ENCODE measurements around the gene CYP2J2. TPM values are rescaled to one million over a fixed set of nuclear protein-coding genes. Genes with fewer than 3 reads are reported as not detected.
"Not testable (repeated sequence)": the region's sequence is repeated elsewhere in the genome, so short reads cannot be mapped to it uniquely, and the experiment has no call there.

Gene CYP2J2
- total and polyA plus RNA-seq, 2 donors (not counting 1 experiment from before 2014, with no cell fraction given): 0.34 to 0.91 TPM

- Histone ChIP-seq H4K20me1 (ENCODE audit: control insufficient read depth, insufficient read depth, low read length, poor library complexity, severe bottlenecking) (no peaks in the 10 kb centered on the region), H3K27me3 (replicated peaks in 1 of 4; ENCODE audit: control extremely low read depth in 1 of 4, control insufficient read depth in 3 of 4, insufficient read depth in 4 of 4, low read length in 3 of 4) (no peaks in the 10 kb centered on the region), H3K9me3 (ENCODE audit: control extremely low read depth in 1 of 3, control insufficient read depth in 2 of 3, insufficient read depth in 1 of 3, low read length in 2 of 3) (peaks cover 0 to 2% (median 0%) of the 10 kb centered on the region in 3 donors), H3K4me3 (ENCODE audit: control extremely low read depth in 1 of 5, extremely low read depth in 1 of 5, insufficient read depth in 1 of 5, low read depth in 2 of 5, low read length in 4 of 5) (no peak overlapping the region), H3K9ac (ENCODE audit: low read length) (no peak overlapping the region), H3K27ac (ENCODE audit: low read length in 2 of 2) (no peak overlapping the region), H3K4me1 (ENCODE audit: control insufficient read depth in 2 of 2, insufficient read depth in 2 of 2, low read length in 2 of 2) (no peaks in the 10 kb centered on the region), H3K79me2 (ENCODE audit: control insufficient read depth, insufficient read depth, low read length) (no peaks in the 10 kb centered on the region), H3K36me3 (replicated peaks in 1 of 2; ENCODE audit: control extremely low read depth in 1 of 2, control insufficient read depth in 1 of 2, extremely low read depth in 1 of 2, insufficient read depth in 2 of 2, low read length in 1 of 2) (peaks cover 0 to 5% of the 10 kb centered on the region in 2 experiments), H3K4me2 (replicated peaks; ENCODE audit: low read depth, low read length, poor library complexity, severe bottlenecking) (no peak overlapping the region), H2AFZ (ENCODE audit: insufficient read depth, low read depth, low read length, poor library complexity, severe bottlenecking) (no peak overlapping the region)
- Mint-ChIP-seq H3K27me3 (no peaks in the 10 kb centered on the region), H3K9me3 (ENCODE audit: insufficient read depth) (peaks cover 3% of the 10 kb centered on the region), H3K4me1 (no peaks in the 10 kb centered on the region), H3K4me3 (no peak overlapping the region), H3K27ac (no peak overlapping the region)
- intact Hi-C loops (cut with micrococcal nuclease): no loop called here
- no CpG with 5 or more reads among the region's 5 CpGs for WGBS (ENCODE audit: insufficient coverage)
- ATAC-seq (ENCODE audit: low read depth): no peak
- no peak for DNase-seq
- no peak for TF ChIP-seq EZH2 (IDR thresholded peaks at IDR 0.05; ENCODE audit: borderline replicate concordance, insufficient read depth, low read depth, low read length, poor library complexity, severe bottlenecking)
- TF ChIP-seq, protein P1, sequence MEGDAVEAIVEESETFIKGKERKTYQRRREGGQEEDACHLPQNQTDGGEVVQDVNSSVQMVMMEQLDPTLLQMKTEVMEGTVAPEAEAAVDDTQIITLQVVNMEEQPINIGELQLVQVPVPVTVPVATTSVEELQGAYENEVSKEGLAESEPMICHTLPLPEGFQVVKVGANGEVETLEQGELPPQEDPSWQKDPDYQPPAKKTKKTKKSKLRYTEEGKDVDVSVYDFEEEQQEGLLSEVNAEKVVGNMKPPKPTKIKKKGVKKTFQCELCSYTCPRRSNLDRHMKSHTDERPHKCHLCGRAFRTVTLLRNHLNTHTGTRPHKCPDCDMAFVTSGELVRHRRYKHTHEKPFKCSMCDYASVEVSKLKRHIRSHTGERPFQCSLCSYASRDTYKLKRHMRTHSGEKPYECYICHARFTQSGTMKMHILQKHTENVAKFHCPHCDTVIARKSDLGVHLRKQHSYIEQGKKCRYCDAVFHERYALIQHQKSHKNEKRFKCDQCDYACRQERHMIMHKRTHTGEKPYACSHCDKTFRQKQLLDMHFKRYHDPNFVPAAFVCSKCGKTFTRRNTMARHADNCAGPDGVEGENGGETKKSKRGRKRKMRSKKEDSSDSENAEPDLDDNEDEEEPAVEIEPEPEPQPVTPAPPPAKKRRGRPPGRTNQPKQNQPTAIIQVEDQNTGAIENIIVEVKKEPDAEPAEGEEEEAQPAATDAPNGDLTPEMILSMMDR (IDR thresholded peaks at IDR 0.05): no peak
- POLR2A ChIA-PET: no interaction called here
- CTCF ChIA-PET: no interaction called here
These were observed 68.8 kb downstream of the CYP2J2 start for GRCh38 chr1:59857679-59858354.

DNA sequence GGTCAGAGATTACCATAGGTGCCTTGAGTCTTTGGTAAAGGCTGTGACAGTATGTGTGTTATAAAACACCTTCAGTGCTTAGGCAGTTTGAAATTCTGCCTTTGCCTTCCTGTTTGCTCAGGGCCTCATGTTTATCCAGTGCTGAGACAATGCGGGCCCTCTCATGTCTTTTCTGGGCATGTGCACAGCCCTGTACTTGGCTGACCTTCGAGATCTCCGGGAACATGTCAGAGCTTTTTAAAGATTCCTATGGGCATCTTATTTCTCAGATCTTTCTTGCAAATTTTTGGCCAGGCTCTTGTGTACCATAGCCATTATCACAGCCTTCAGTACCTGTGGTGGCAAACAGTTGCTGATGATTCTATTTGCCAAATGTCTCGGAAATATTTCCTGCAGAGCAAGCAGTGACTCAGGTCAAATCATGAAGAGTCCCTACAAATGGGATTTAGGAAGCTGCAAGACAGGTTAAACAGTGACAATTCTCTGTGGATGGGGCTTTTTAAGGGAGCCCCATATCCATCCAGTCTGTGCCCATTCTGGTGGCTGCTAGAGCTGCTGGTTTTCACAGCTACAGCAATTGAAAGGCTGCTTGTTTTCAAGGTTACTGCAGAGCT is 69.7 kb downstream of the CYP2J2 start:
- TF ChIP-seq, protein P1 (IDR thresholded peaks at IDR 0.05): no peak
- no peak for TF ChIP-seq EZH2 (IDR thresholded peaks at IDR 0.05; ENCODE audit: borderline replicate concordance, insufficient read depth, low read depth, low read length, poor library complexity, severe bottlenecking)
- no peak overlapping the region for H3K27ac ChIP-seq (ENCODE audit: low read length in 2 of 2)
- H3K9me3 ChIP-seq (ENCODE audit: control extremely low read depth in 1 of 3, control insufficient read depth in 2 of 3, insufficient read depth in 1 of 3, low read length in 2 of 3): peaks cover 0 to 2% (median 0%) of the 10 kb centered on the region in 3 donors
- ATAC-seq (ENCODE audit: low read depth) (no peak), DNase-seq (no peak)
- no peaks in the 10 kb centered on the region for H3K27me3 Mint-ChIP-seq
- H3K4me3 ChIP-seq (ENCODE audit: control extremely low read depth in 1 of 5, extremely low read depth in 1 of 5, insufficient read depth in 1 of 5, low read depth in 2 of 5, low read length in 4 of 5): no peak overlapping the region
- no peaks in the 10 kb centered on the region for H3K4me1 ChIP-seq (ENCODE audit: control insufficient read depth in 2 of 2, insufficient read depth in 2 of 2, low read length in 2 of 2)
- H3K27me3 ChIP-seq (replicated peaks in 1 of 4; ENCODE audit: control extremely low read depth in 1 of 4, control insufficient read depth in 3 of 4, insufficient read depth in 4 of 4, low read length in 3 of 4): no peaks in the 10 kb centered on the region
- H3K9ac ChIP-seq (ENCODE audit: low read length): no peak overlapping the region
- peaks cover 3% of the 10 kb centered on the region for H3K9me3 Mint-ChIP-seq (ENCODE audit: insufficient read depth)
- CTCF ChIA-PET: no interaction called here
- H3K4me1 Mint-ChIP-seq: no peaks in the 10 kb centered on the region
- H4K20me1 ChIP-seq (ENCODE audit: control insufficient read depth, insufficient read depth, low read length, poor library complexity, severe bottlenecking): no peaks in the 10 kb centered on the region
- no peak overlapping the region for H3K4me3 Mint-ChIP-seq
- no peak overlapping the region for H3K4me2 ChIP-seq (replicated peaks; ENCODE audit: low read depth, low read length, poor library complexity, severe bottlenecking)
- intact Hi-C loops (cut with micrococcal nuclease): no loop called here
- no peak overlapping the region for H3K27ac Mint-ChIP-seq
- POLR2A ChIA-PET: no interaction called here
- no peaks in the 10 kb centered on the region for H3K79me2 ChIP-seq (ENCODE audit: control insufficient read depth, insufficient read depth, low read length)
- peaks cover 0 to 5% of the 10 kb centered on the region in 2 experiments for H3K36me3 ChIP-seq (replicated peaks in 1 of 2; ENCODE audit: control extremely low read depth in 1 of 2, control insufficient read depth in 1 of 2, extremely low read depth in 1 of 2, insufficient read depth in 2 of 2, low read length in 1 of 2)
- H2AFZ ChIP-seq (ENCODE audit: insufficient read depth, low read depth, low read length, poor library complexity, severe bottlenecking): no peak overlapping the region
- 85% methylated on average over 3 of the region's 4 CpGs for WGBS (ENCODE audit: insufficient coverage)

GRCh38 chr1:59855297-59855696 is 71.3 kb downstream of the CYP2J2 start:
- H3K4me1 Mint-ChIP-seq; H3K4me2 ChIP-seq (replicated peaks; ENCODE audit: low read depth, low read length, poor library complexity, severe bottlenecking); H4K20me1 ChIP-seq (ENCODE audit: control insufficient read depth, insufficient read depth, low read length, poor library complexity, severe bottlenecking); H2AFZ ChIP-seq (ENCODE audit: insufficient read depth, low read depth, low read length, poor library complexity, severe bottlenecking); H3K9me3 ChIP-seq (ENCODE audit: control extremely low read depth in 1 of 3, control insufficient read depth in 2 of 3, insufficient read depth in 1 of 3, low read length in 2 of 3); H3K9me3 Mint-ChIP-seq (ENCODE audit: insufficient read depth); H3K27ac Mint-ChIP-seq; ATAC-seq (ENCODE audit: low read depth); H3K27me3 Mint-ChIP-seq; H3K36me3 ChIP-seq (replicated peaks in 1 of 2; ENCODE audit: control extremely low read depth in 1 of 2, control insufficient read depth in 1 of 2, extremely low read depth in 1 of 2, insufficient read depth in 2 of 2, low read length in 1 of 2); H3K4me1 ChIP-seq (ENCODE audit: control insufficient read depth in 2 of 2, insufficient read depth in 2 of 2, low read length in 2 of 2); POLR2A ChIA-PET; H3K27me3 ChIP-seq (replicated peaks in 1 of 4; ENCODE audit: control extremely low read depth in 1 of 4, control insufficient read depth in 3 of 4, insufficient read depth in 4 of 4, low read length in 3 of 4); H3K4me3 ChIP-seq (ENCODE audit: control extremely low read depth in 1 of 5, extremely low read depth in 1 of 5, insufficient read depth in 1 of 5, low read depth in 2 of 5, low read length in 4 of 5); CTCF ChIA-PET; DNase-seq; H3K79me2 ChIP-seq (ENCODE audit: control insufficient read depth, insufficient read depth, low read length); H3K4me3 Mint-ChIP-seq; H3K27ac ChIP-seq (ENCODE audit: low read length in 2 of 2); intact Hi-C loops (cut with micrococcal nuclease); H3K9ac ChIP-seq (ENCODE audit: low read length): not testable (repeated sequence)
- WGBS (ENCODE audit: insufficient coverage): no CpG with 5 or more reads among the region's 1 CpG
